T47D (cell line): Measurements from ENCODE around the gene GSE1.
A peak's percentile ranks its signal among the peaks of the same experiment; 100 is the strongest.

ENCODE experiments used
- DNase-seq, 2 experiments: peaks; one replicate each; pipeline versions ENCODE4 v3.0.0 to v3.0.0-alpha.2; 2011 to 2012; ENCODE audit warnings: low read depth in 1 of 2, low spot score in 1 of 2
- JUND ChIP-seq: IDR thresholded peaks from 2 replicates; pipeline ENCODE4 v1.6.1; 2012; ENCODE audit warnings: low read depth
- in situ Hi-C: cut with HindIII; loops from 2 replicates; pipeline ENCODE4 v1.10.0; 2016; ENCODE audit warnings: low sequenced_read_pairs, low pct_unique_long_range_greater_than_20kb

The GSE1 gene

GRCh38 chr16:85595812-85596502, 17.2 kb upstream of the GSE1 start:
- in situ Hi-C loops, result no loop called here
- TF ChIP-seq JUND, result no peak
- no peak for DNase-seq

GRCh38 chr16:85598141-85598540, 15.0 kb upstream of the GSE1 start:
- no peak for TF ChIP-seq JUND
- DNase-seq, result no peak

GRCh38 chr16:85600078-85600477, 13.0 kb upstream of the GSE1 start:
- in situ Hi-C loops, result no loop called here
- DNase-seq, result no peak
- no peak for TF ChIP-seq JUND

More at GRCh38 chr16:85598141-85598540, 15.0 kb upstream of the GSE1 start:
- in situ Hi-C loops, result no loop called here

- DNase-seq, result no peak
- no peak for TF ChIP-seq JUND
- in situ Hi-C loops, result no loop called here
Measured at GRCh38 chr16:85600530-85601271, 12.4 kb upstream of the GSE1 start.

- no peak for DNase-seq
- no peak for TF ChIP-seq JUND
- in situ Hi-C loops, result no loop called here
Measured at GRCh38 chr16:85601272-85601639, 11.9 kb upstream of the GSE1 start.

- no peak for TF ChIP-seq JUND
- no peak for DNase-seq
- in situ Hi-C loops, result no loop called here
Measured at GRCh38 chr16:85601730-85602401, 11.3 kb upstream of the GSE1 start.

- DNase-seq, result peak in 1 of 2 experiments; percentile 70
- no peak for TF ChIP-seq JUND
- in situ Hi-C loops, result no loop called here
Measured at GRCh38 chr16:85602402-85603202, 10.5 kb upstream of the GSE1 start.

- in situ Hi-C loops, result no loop called here
- TF ChIP-seq JUND, result no peak
- no peak for DNase-seq
Measured at GRCh38 chr16:85603203-85603755, 9.8 kb upstream of the GSE1 start.

GRCh38 chr16:85604145-85604705, 8.9 kb upstream of the GSE1 start:
- no peak for TF ChIP-seq JUND
- in situ Hi-C loops, result no loop called here
- DNase-seq, result no peak

- DNase-seq, result no peak
- no peak for TF ChIP-seq JUND
- in situ Hi-C loops, result no loop called here
Measured at GRCh38 chr16:85605051-85605911, 7.8 kb upstream of the GSE1 start.
